HepG2 (cell line): Measurements from ENCODE around the gene CAPN10. TPM values are rescaled to one million over a fixed set of nuclear protein-coding genes. Genes with fewer than 3 reads are reported as not detected.

ENCODE experiments used
- GABPB1 ChIP-seq: IDR thresholded peaks from 2 replicates; pipeline ENCODE4 v1.6.1; 2016; ENCODE audit warnings: mild to moderate bottlenecking, missing genetic modification reagents, moderate library complexity, missing compliant biosample characterization
- HNRNPLL ChIP-seq: fragments of 200-400 bp; formaldehyde crosslinking; IDR thresholded peaks from 2 replicates; pipeline ENCODE4 v1.6.1; 2017; ENCODE audit warnings: mild to moderate bottlenecking, low read depth, low read length; ENCODE audit not compliant: poor library complexity, severe bottlenecking
- JDP2 ChIP-seq: sonication (generic); formaldehyde crosslinking; IDR thresholded peaks from 2 replicates; pipeline ENCODE4 v1.8.1; 2022; ENCODE audit warnings: missing genetic modification reagents, borderline replicate concordance
- JUN ChIP-seq: sonication (generic); formaldehyde crosslinking; IDR thresholded peaks from 2 replicates; pipeline ENCODE4 v1.4.0; 2020; ENCODE audit warnings: mild to moderate bottlenecking, missing genetic modification reagents
- MBNL3 ChIP-seq: fragments of 250-450 bp; sonication (Bioruptor Pico); conservative IDR thresholded peaks from 2 replicates; pipeline ENCODE4 v1.8.0; 2022; ENCODE audit warnings: mild to moderate bottlenecking, inconsistent platforms
- YEATS2 ChIP-seq: sonication (generic); formaldehyde crosslinking; IDR thresholded peaks from 2 replicates; pipeline ENCODE4 v1.4.0; 2020; ENCODE audit warnings: missing genetic modification reagents, borderline replicate concordance
- ZEB1 ChIP-seq: IDR thresholded peaks from 2 replicates; pipeline ENCODE4 v1.6.1; 2012; ENCODE audit warnings: mild to moderate bottlenecking, low read depth, inconsistent platforms; ENCODE audit not compliant: insufficient replicate concordance
- ZFP82 ChIP-seq: sonication (generic); formaldehyde crosslinking; IDR thresholded peaks from 2 replicates; pipeline ENCODE4 v1.5.1; 2020; ENCODE audit warnings: mild to moderate bottlenecking, missing genetic modification reagents, borderline replicate concordance
- ZFP90 ChIP-seq: sonication (generic); formaldehyde crosslinking; IDR thresholded peaks from 2 replicates; pipeline ENCODE4 v1.8.0; 2022; ENCODE audit warnings: missing genetic modification reagents, mild to moderate bottlenecking, inconsistent platforms, borderline replicate concordance
- ZNF160 ChIP-seq: sonication (generic); formaldehyde crosslinking; IDR thresholded peaks from 2 replicates; pipeline ENCODE4 v1.8.0; 2022; ENCODE audit warnings: mild to moderate bottlenecking, inconsistent platforms, missing genetic modification reagents
- ZNF547 ChIP-seq: sonication (generic); formaldehyde crosslinking; IDR thresholded peaks from 2 replicates; pipeline ENCODE4 v1.5.1; 2020; ENCODE audit warnings: mild to moderate bottlenecking, missing genetic modification reagents
- ZSCAN20 ChIP-seq: sonication (generic); formaldehyde crosslinking; IDR thresholded peaks from 2 replicates; pipeline ENCODE4 v1.4.0; 2020; ENCODE audit warnings: missing genetic modification reagents, mild to moderate bottlenecking, borderline replicate concordance
- polyA plus RNA-seq, 8 experiments: library from polyadenylated mRNA; depleted of rRNA in 3 of 8; stranded (reverse) in 7 of 8; unstranded in 1 of 8; fragments of >200 nt; fragmentation: Illumina TruSeq in 4 of 8; extraction: Trizol in 4 of 8; gene quantifications; 2 replicates each; pipeline versions ENCODE4 v1.2.1 to v1.2.3, GENCODE V29; 2011 to 2016; ENCODE audit warnings: low read depth in 4 of 8, missing spikeins in 1 of 8, mixed read lengths in 1 of 8; ENCODE audit not compliant: insufficient read depth in 1 of 8
- total RNA-seq, 5 experiments: library from RNA; depleted of rRNA; stranded (reverse); fragments of >200 nt; fragmentation: Illumina TruSeq; extraction: Trizol; gene quantifications; 2 replicates each; pipeline ENCODE4 v1.2.3, GENCODE V29; 2016; ENCODE audit warnings: low read depth in 1 of 5
- TF ChIP-seq, protein P1 (sequence below): sonication (generic); formaldehyde crosslinking; IDR thresholded peaks from 2 replicates; pipeline ENCODE4 v1.4.0; 2020; ENCODE audit warnings: mild to moderate bottlenecking, missing genetic modification reagents
- TF ChIP-seq, protein P2 (sequence below): sonication (generic); formaldehyde crosslinking; IDR thresholded peaks from 2 replicates; pipeline ENCODE4 v1.8.0; 2022; ENCODE audit warnings: mild to moderate bottlenecking, missing genetic modification reagents, moderate library complexity
- TF ChIP-seq, protein P3 (sequence below): sonication (generic); formaldehyde crosslinking; IDR thresholded peaks from 2 replicates; pipeline ENCODE4 v1.4.0; 2020; ENCODE audit warnings: mild to moderate bottlenecking, low read depth, missing genetic modification reagents
- TF ChIP-seq, protein P4 (sequence below): IDR thresholded peaks from 2 replicates; pipeline ENCODE4 v1.6.1; 2016; ENCODE audit warnings: low read depth, borderline replicate concordance
- TF ChIP-seq, protein P5 (sequence below): sonication (generic); formaldehyde crosslinking; IDR thresholded peaks from 2 replicates; pipeline ENCODE4 v1.4.0; 2020; ENCODE audit warnings: missing genetic modification reagents, borderline replicate concordance
- TF ChIP-seq, protein P6 (sequence below): sonication (generic); formaldehyde crosslinking; IDR thresholded peaks from 2 replicates; pipeline ENCODE4 v1.5.1; 2020; ENCODE audit warnings: missing genetic modification reagents, mild to moderate bottlenecking, borderline replicate concordance

The CAPN10 gene
- total and polyA plus RNA-seq, 2 of the 13 experiments (the other 11 are each of a cell fraction or from before 2014, with no cell fraction given): 27.6 to 32.4 TPM

DNA sequence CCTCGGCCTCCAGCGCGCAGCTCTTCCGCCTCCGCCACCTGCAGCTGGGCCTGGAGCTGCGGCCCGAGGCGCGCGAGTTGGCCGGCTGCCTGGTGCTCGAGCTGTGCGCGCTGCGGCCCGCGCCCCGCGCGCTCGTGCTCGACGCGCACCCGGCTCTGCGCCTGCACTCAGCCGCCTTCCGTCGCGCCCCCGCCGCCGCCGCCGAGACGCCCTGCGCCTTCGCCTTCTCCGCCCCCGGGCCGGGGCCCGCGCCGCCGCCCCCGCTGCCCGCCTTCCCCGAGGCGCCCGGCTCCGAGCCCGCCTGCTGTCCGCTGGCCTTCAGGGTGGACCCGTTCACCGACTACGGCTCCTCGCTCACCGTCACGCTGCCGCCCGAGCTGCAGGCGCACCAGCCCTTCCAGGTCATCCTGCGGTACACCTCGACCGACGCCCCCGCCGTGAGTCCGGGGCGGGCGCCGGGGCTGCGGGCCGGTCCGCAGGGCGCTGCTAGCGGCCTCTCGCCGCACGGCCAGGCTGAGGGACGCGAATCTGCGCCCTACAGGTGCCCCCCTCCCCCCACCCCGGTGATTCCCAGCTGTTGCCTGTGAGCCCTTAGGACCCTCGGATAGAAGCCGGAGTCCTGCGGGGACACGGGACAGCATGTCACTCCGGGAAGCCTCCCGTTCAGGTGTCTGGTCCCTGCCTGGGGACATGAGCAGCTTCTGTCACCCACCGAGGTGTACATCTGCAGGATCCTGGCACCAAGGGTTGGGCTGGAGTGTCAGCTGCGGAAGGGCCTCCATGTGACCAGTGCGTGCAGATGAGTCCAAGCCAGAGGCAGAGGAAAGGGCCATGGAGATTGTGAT lies 17.6 kb upstream of the CAPN10 start (continued):
- TF ChIP-seq, protein P1, sequence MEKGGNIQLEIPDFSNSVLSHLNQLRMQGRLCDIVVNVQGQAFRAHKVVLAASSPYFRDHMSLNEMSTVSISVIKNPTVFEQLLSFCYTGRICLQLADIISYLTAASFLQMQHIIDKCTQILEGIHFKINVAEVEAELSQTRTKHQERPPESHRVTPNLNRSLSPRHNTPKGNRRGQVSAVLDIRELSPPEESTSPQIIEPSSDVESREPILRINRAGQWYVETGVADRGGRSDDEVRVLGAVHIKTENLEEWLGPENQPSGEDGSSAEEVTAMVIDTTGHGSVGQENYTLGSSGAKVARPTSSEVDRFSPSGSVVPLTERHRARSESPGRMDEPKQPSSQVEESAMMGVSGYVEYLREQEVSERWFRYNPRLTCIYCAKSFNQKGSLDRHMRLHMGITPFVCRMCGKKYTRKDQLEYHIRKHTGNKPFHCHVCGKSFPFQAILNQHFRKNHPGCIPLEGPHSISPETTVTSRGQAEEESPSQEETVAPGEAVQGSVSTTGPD (CRISPR knock-in tag): no peak
- no peak for TF ChIP-seq JDP2 (CRISPR knock-in tag)
- TF ChIP-seq HNRNPLL: peak; percentile 56
- no peak for TF ChIP-seq YEATS2 (CRISPR knock-in tag)
- TF ChIP-seq ZFP82 (CRISPR knock-in tag): no peak
- TF ChIP-seq ZSCAN20 (CRISPR knock-in tag): peak; percentile 60; the same call in 1 of the 2 replicates
- TF ChIP-seq ZNF160 (CRISPR knock-in tag): 0 out of 2 replicates have a peak, but pooled peaks have one; percentile 14
- TF ChIP-seq, protein P2, sequence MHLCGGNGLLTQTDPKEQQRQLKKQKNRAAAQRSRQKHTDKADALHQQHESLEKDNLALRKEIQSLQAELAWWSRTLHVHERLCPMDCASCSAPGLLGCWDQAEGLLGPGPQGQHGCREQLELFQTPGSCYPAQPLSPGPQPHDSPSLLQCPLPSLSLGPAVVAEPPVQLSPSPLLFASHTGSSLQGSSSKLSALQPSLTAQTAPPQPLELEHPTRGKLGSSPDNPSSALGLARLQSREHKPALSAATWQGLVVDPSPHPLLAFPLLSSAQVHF (CRISPR knock-in tag): no peak
- TF ChIP-seq, protein P3, sequence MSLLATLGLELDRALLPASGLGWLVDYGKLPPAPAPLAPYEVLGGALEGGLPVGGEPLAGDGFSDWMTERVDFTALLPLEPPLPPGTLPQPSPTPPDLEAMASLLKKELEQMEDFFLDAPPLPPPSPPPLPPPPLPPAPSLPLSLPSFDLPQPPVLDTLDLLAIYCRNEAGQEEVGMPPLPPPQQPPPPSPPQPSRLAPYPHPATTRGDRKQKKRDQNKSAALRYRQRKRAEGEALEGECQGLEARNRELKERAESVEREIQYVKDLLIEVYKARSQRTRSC (CRISPR knock-in tag): peak; percentile 42; the same call in 1 of the 2 replicates
- TF ChIP-seq MBNL3: no peak
- TF ChIP-seq JUN: no peak
- TF ChIP-seq, protein P4, sequence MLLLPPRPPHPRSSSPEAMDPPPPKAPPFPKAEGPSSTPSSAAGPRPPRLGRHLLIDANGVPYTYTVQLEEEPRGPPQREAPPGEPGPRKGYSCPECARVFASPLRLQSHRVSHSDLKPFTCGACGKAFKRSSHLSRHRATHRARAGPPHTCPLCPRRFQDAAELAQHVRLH (CRISPR knock-in tag): no peak
- peak; percentile 77; the same call in 1 of the 2 replicates for TF ChIP-seq ZNF547 (CRISPR knock-in tag)
- TF ChIP-seq, protein P5, sequence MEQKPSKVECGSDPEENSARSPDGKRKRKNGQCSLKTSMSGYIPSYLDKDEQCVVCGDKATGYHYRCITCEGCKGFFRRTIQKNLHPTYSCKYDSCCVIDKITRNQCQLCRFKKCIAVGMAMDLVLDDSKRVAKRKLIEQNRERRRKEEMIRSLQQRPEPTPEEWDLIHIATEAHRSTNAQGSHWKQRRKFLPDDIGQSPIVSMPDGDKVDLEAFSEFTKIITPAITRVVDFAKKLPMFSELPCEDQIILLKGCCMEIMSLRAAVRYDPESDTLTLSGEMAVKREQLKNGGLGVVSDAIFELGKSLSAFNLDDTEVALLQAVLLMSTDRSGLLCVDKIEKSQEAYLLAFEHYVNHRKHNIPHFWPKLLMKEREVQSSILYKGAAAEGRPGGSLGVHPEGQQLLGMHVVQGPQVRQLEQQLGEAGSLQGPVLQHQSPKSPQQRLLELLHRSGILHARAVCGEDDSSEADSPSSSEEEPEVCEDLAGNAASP (CRISPR knock-in tag): no peak
- TF ChIP-seq, protein P6, sequence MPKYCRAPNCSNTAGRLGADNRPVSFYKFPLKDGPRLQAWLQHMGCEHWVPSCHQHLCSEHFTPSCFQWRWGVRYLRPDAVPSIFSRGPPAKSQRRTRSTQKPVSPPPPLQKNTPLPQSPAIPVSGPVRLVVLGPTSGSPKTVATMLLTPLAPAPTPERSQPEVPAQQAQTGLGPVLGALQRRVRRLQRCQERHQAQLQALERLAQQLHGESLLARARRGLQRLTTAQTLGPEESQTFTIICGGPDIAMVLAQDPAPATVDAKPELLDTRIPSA (CRISPR knock-in tag): no peak
- TF ChIP-seq GABPB1 (CRISPR knock-in tag): peak; percentile 63
- no peak for TF ChIP-seq ZEB1
- 0 out of 2 replicates have a peak, but pooled peaks have one; percentile 44 for TF ChIP-seq ZFP90 (CRISPR knock-in tag)
